ENCODE results near the gene HIVEP3. TPM values are rescaled to one million over a fixed set of nuclear protein-coding genes. Genes with fewer than 3 reads are reported as not detected.

Gene HIVEP3
- total and polyA plus RNA-seq, 2 of the 13 experiments (the other 11 are each of a cell fraction or from before 2014, with no cell fraction given), result 0.05 TPM; not detected in 1

GRCh38 chr1:41838266-41838665, 80.5 kb downstream of the HIVEP3 start:
- DNase-seq (ENCODE audit: low spot score) (no peak), ATAC-seq (no peak), FAIRE-seq (no peak)
- Histone ChIP-seq H3K36me3 (replicated peaks in 1 of 2; ENCODE audit: control insufficient read depth in 1 of 2, insufficient read depth in 2 of 2, low read length in 2 of 2) (no peaks in the 10 kb centered on the region), H3K4me2 (ENCODE audit: low read depth, low read length) (no peak overlapping the region), H3K4me1 (ENCODE audit: insufficient read depth, low read length) (no peaks in the 10 kb centered on the region), H3K27ac (ENCODE audit: extremely low read length, insufficient read depth, low read length) (no peak overlapping the region), H3K4me3 (replicated peaks in 1 of 3; ENCODE audit: insufficient read depth in 1 of 3, low read depth in 2 of 3, low read length in 3 of 3) (no peak overlapping the region), H3K27me3 (ENCODE audit: control insufficient read depth in 1 of 2, insufficient read depth in 2 of 2, low read length in 2 of 2) (peaks cover 0 to 9% of the 10 kb centered on the region in 2 experiments; a peak in 4 of 5 replicates), H3K9me3 (ENCODE audit: low read length) (no peaks in the 10 kb centered on the region), H3K79me2 (ENCODE audit: insufficient read depth, low read length) (no peaks in the 10 kb centered on the region), H3K9ac (ENCODE audit: insufficient read depth, low read depth, low read length) (no peak overlapping the region), H2AFZ (ENCODE audit: low read length) (no peak overlapping the region), H4K20me1 (ENCODE audit: insufficient read depth, low read length) (no peaks in the 10 kb centered on the region)
- intact Hi-C loops (cut with micrococcal nuclease; ENCODE audit: unreplicated experiment), result no loop called here
- no TSS peak for BruUV-seq (replicated peaks)
- POLR2A ChIA-PET, result no interaction called here
- 2% methylated on average over 6 of the region's 6 CpGs for whole genome bisulfite sequencing (ENCODE audit: low lambda C conversion rate)
- in situ Hi-C loops (cut with HindIII; ENCODE audit: extremely low pct_ligation_motif_present, low pct_unique_long_range_greater_than_20kb), result no loop called here
- CTCF ChIA-PET (ENCODE audit: low intra/inter-chr PET ratio, low total read pairs), result no interaction called here
- TF ChIP-seq MED8 (CRISPR knock-in tag; IDR thresholded peaks at IDR 0.05; ENCODE audit: insufficient replicate concordance), result no peak
- no peak for TF ChIP-seq ZNF746 (CRISPR knock-in tag; IDR thresholded peaks at IDR 0.05)
- TF ChIP-seq ISX (CRISPR knock-in tag; conservative IDR thresholded peaks at IDR 0.05), result no peak
- TF ChIP-seq NFAT5 (CRISPR knock-in tag; IDR thresholded peaks at IDR 0.05), result no peak
- no peak for TF ChIP-seq BRF2 (CRISPR knock-in tag; IDR thresholded peaks at IDR 0.05)
- no peak for TF ChIP-seq ZBTB2 (CRISPR knock-in tag; IDR thresholded peaks at IDR 0.05; ENCODE audit: low read depth)
- no peak for TF ChIP-seq NAIF1 (CRISPR knock-in tag; IDR thresholded peaks at IDR 0.05; ENCODE audit: borderline replicate concordance)
- TF ChIP-seq ZNF292 (CRISPR knock-in tag; IDR thresholded peaks at IDR 0.05; ENCODE audit: borderline replicate concordance, low read depth), result no peak
- TF ChIP-seq NCOR1 (IDR thresholded peaks at IDR 0.05; ENCODE audit: borderline replicate concordance, low read length), result no peak
- no peak for TF ChIP-seq MEIS2 (CRISPR knock-in tag; IDR thresholded peaks at IDR 0.05)
- no peak for TF ChIP-seq NKX3-1 (CRISPR knock-in tag; IDR thresholded peaks at IDR 0.05)
- no peak for TF ChIP-seq KAT7 (CRISPR knock-in tag; IDR thresholded peaks at IDR 0.05; ENCODE audit: borderline replicate concordance)
- no peak for TF ChIP-seq CBX1 (IDR thresholded peaks at IDR 0.05; ENCODE audit: low read depth)
- no peak for TF ChIP-seq ZNF747 (CRISPR knock-in tag; IDR thresholded peaks at IDR 0.05; ENCODE audit: borderline replicate concordance)

Data from HepG2 (cell line).